Stimulated activated CD4-positive, alpha-beta T cell treated with anti-CD3 and anti-CD28 coated beads, Interleukin-4, amount 100 ng/mL, for 1 hour (primary cell): ENCODE results near the gene MICU1.
"Not testable (repeated sequence)": the region's sequence is repeated elsewhere in the genome, so short reads cannot be mapped to it uniquely, and the experiment has no call there.

ENCODE experiments used
- DNase-seq: peaks from one replicate; pipeline ENCODE4 v3.0.0-alpha.2; 2020

The MICU1 gene

DNA sequence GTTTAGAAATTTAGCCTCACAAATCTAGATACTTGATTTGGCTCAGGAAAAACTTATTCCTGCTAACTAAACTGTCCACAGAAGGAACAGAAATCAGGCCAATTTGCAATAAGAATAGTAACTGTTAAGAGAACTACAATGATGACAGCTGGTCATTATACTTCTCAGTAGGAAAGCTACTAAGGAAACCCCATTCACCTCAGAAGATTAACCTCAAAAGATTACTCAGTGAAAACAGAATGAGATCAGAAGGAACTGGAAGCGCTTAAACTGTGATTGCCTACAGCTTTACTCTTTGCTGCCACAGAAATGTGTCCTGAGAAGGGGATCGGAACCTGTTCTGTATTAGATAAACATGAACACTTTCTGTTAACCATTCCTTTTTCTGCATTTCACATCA, 246.8 kb downstream of the MICU1 start:
- DNase-seq: no peak

DNA sequence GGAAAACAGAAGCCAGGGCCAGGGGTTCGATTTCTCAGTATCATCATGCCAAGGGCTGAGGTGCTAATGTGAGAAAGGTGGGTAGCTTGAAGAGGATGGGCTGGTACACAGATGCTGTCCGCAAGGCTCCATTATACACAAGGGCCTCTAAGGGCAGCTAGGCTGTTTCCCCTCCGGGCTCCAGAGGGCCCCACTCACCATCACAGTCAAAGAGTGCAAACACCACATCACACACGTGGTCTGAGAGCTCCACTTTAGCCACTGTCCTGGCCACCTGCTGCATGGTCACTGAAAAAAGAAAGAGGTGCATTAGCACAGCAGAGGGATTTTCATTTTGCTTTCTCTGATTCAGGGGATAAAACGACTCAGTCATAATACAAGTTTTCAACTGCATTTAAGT, 250.3 kb downstream of the MICU1 start:
- no peak for DNase-seq

DNA sequence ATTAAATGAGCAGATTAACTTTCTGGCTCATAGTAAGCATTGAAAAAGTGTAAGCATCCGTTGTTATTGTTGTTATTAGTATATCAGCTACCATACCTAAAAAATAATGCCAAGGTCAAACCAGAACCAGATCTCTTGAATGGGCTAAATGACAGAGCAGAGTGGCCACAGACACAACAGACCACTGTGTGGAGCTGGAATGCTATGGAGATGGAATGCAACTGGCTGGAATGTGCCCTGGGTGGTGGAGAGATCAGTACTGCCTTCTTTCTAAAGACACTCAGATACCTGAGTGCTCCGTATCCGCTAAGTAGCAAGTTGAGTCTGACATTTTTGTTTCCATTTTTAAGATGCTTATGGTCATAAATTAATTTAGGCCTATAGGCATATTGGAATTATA, 250.7 kb downstream of the MICU1 start:
- no peak for DNase-seq

DNA sequence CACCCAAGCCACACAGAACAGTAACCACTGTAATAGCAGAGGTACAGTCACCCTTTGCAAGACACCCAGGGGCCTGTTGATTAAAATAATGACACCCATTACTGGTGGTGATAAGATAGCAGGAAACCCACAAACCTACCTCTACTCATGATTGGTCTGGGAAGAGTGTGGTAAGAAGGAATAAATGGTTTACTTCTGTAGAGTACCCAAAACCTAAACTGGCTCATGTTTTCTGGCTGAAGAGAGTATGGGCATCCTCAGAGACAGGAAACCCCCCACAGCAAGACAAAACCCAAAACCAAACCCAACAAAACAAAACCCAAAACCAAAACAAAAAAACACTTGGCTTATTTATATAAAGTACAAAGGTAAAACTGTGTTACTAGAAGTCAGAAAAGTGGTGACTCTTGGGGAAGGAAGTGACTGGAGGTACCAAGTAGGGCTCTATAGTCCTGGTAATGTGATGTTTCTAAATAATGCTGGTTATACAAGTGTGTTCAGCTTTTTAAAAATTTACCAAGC, 255.6 kb downstream of the MICU1 start:
- no peak for DNase-seq

DNA sequence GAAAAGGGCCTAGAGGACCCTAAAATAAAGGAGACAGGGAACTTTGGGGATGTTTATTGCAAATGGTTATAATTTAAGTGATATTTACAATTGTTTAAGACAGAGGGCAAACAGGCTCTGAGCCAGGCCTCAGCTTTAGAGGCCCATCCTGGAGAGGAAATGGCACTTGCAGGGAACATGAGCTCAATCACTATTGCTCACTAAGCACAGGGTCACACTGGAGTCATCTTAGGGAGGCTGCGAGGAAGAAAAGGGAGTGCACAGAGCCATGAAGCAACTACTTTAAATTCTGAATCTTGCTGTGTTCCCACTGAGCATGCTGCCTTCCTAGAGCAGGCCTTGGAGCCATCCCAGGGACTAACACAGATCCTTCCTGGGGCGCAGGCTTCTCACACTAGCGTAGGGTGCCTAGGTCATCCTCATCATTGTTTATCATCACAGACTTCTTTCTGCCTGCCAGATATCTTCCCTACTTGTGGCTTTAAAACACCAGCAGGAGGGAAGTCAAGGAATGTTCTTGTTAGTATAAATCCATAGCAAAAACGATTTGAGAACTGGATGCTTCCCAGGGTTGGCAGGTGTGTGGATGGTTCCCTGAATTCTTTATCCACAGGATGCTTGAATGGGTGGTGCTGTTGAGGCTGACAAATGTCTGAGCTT, 258.4 kb downstream of the MICU1 start:
- no peak for DNase-seq

DNA sequence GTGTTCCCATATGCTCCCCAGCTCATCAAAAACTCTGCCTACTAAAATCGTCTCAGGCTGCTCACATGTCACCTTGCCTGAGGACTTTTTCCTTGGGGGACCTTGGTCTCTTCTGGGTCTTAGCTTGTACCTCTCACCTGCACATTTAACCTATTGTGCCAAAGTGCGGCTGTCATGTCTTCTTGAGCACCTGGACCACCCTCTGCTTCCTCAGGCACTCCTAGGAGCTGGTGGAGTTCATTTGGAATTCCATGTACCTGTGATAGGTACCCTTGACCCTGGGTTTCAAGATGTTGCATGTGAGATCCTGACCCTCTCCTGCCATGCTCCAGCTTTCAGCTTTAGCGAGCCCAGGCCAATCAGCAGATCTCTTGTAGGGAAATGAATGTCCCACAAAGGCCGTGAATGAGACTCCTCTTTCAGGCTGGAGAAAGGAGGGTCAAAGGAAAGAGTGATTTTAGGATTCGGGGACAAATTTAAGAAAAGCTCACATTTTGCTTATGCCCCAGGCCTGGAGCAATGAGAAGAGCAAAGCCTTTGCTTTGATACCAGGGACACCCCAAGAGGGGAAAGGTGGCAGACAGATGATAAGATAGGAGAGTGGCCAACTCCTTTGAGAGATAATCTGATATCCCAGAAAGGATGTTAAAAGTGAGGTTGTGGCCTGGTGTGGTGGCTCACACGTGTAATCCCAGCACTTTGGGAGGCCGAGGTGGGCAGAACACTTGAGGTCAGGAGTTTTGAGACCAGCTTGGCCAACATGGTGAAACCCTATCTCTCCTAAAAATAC, 260.6 kb downstream of the MICU1 start:
- no peak for DNase-seq

DNA sequence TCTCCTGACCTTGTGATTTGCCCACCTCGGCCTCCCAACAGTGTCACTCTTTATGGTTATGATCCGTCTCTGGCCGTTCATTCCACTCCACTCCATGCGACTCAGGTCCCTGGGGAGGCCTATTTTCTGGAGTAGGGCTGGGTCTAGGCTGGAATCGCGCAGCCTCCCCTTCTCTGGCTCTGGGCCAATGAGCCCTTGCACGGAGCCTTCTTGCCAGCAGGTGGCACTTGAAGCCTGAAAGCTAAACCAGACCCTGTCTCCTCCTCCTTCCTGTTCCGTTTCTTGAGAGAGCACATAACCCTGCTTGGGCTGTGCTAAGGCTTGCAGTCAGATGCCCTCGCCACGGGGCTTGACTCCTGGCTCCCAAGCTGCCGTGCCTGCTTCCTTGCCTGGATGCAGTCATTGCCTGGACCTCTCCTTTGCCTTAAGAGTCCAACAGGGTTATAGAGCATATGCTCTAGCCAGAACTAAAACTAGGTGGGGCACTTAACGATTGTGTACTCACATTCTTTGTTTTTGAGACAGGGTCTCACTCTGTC, 261.6 kb downstream of the MICU1 start:
- DNase-seq: peak; percentile 81

DNA sequence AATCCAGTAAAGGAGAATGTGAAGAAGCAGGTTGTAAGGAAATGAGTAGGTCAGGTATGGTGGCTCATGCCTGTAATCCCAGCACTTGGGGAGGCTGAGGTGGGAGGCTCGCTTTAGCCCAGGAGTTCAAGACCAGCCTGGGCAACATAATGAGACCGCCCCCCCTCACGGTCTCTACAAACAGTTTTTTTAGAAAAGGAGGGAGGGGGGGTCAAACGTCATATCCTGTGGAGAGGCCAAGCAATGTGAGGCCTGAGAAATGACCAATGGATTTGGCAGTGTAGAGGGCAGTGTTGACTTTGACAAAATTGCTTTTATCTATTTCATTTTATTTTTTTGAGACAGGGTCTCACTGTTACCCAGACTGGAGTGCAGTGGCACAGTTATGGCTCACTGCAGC, 268.9 kb downstream of the MICU1 start:
- DNase-seq: no peak

DNA sequence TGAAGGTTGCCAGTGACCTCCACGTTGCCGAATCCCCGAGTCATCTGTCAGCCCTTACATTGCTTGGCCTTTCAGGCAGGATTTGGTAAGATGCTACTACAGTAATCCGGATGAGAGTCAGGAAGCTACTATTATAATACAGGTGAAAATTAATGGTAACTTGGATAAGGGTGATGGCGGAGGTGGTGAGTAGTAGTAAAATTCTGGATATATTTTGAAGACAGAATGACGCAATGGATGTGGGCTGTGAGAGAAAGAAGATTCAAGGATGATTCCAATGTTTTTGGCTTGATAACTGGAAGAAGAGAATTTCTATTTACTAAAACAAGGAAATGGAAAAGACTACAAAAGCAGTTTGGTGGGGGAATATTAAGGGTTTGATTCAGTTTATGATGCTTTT, 269.8 kb downstream of the MICU1 start:
- DNase-seq: no peak

DNA sequence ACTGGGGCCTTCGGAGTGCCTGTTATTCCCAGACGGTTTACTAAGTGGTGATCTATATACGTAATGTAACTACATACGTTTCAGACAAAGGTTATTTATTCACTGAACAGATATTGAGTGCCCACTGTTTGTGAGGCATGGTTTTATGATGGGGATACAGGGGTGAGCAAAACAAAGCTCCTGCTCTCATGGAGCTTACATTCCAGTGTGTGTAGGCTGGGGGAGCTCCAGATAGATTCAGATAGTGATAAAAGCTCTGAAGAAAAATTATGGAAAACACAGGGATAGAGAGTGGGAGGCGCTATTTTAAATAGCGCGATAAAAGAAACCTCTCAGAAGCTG, 270.7 kb downstream of the MICU1 start:
- no peak for DNase-seq

DNA sequence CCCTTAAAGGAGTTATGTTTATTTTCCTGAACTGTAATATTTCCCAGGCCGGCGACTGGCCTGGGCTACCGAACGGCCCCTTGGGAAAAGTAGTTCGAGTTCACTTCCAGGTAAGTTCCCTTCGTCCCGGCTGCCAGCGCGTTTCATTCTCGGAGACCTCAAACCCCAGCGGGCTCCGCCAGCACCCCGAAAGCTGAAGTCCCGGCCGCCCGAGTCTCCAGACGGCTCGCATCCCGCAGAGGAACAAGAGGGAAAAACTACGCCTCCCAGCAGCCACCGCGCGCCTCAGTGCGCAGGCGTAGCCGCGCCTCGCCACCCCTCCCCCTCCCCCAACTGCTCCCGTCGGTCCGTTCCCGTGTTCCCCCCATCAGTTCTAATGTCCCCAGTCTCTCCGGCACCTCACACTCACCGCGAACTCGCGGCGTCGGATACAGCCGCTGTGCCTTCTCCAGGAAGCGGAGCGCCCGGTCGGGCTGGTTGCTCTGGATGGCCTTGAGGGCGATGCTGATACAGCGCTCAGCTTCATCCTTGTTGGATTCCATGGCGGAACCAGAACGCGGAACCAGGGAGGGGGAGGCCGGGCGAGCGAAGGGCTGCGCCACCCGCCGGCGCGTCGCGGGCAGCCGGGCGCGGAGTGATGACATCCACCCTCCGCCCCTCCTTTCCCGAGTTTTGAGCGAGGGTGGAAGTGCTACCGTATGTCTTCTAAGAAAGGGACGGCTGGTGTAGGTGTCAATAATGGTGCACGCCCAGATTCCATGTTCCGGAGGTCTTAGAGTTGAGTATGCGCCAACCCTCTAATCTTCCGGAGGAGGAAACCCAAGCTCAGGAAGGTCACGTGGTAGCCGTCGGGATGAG, 271.3 kb downstream of the MICU1 start, which contains the start of gene DNAJB12:
TSS of gene DNAJB12 (minus strand) at position 564 of the 858 bp plus-strand sequence. CDS start at position 542, 22 bp downstream.
- DNase-seq: peak; percentile 89

DNA sequence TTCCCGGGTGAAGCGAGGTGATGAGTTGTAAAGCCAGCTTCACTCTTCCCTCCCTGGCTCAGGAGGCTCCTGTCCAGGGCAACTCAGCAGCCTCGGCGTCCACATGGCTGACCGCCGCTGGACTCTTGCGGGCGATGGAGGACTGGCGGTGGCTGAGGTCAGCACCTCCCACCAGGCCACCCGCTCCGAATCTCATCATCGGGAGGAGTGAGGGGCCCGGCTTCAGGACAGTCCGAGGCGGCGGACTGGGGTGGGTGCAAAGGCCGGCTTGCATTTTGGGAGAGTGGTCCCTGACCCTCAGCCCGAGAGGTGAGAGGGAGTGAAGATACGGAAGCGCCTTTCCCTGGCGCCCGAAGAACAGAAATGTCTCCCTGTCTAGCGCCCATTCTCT, 271.9 kb downstream of the MICU1 start:
- no peak for DNase-seq

DNA sequence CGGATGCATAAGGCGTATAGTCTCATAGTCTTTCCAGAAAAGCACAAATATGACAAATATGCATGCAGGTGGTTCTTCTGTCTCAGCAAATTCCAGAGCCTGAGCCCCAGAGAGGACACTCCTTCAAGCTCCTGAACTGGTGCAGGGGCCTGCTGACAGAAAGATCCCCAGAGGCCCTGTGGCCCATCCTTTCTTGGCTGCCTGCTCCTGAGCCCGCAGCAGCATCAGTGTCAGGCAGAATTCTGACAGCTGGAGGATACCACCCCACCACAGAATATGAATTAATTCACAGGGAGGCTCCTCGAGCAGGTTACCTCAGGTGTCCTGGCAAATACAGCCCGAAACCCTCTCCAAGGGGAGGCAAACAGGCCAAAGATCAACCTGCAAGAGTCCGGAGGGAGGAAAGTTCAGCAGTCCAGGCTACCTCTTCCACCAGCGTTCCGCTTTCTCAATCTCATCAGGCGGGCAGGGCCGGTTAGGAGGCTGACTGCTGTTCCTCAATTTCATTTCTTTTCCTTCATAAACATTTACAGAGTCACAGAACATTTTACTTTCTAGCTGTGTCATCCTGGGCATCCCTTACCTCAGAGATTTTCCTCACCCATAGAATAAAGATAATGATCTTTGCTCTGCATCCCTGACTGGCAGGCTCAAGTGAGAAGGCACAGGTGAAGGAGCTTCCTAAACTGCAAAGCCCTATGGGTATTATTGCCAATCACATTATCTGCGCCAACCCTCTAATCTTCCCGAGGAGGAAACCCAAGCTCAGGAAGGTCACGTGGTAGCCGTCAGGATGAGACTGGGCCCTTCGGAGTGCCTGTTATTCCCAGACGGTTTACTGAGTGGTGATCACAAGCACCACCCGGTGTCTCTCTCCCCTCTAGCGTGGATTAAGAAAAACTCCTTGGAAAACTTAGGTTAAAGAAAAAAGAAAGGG, 272.6 kb downstream of the MICU1 start:
- DNase-seq: no peak

DNA sequence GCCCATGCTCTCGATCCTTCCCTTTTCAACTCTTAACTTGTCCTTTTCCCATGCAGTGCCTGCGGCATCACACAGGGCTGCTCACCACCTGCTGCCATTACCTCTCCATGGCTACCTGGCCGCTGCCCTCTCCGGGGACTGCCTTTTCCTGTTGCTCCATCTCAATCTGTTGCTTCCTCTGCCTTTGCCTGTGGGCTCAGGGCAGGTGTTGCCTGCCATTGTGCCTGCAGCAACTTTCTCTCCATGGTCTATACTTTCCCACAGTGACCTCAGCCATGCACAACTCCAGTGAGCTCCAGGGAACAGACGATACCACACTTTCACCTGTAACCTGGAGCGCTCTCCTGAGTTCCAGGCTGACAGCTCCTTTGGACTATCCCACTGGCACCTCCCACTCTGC, 274.4 kb downstream of the MICU1 start:
- DNase-seq: no peak

DNA sequence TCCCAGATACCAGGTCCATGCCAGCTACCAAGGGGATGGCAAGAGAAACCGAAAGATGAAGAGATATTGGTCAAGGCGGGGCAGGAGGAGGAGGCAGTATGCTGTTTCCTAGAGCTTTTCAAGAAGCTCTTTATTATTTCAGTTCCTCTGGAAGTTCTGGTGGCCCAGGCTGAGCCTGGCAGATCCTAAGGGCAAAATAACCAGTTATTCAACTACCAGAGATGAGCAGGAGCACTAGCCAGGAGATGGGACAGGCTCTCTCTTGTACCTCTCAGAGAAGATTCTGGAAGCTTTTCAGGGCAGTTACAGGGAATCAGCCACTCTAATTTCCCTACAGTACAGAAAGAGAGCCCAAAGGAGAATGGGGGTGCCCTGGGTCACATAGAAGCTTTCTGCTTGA, 276.4 kb downstream of the MICU1 start:
- DNase-seq: no peak

DNA sequence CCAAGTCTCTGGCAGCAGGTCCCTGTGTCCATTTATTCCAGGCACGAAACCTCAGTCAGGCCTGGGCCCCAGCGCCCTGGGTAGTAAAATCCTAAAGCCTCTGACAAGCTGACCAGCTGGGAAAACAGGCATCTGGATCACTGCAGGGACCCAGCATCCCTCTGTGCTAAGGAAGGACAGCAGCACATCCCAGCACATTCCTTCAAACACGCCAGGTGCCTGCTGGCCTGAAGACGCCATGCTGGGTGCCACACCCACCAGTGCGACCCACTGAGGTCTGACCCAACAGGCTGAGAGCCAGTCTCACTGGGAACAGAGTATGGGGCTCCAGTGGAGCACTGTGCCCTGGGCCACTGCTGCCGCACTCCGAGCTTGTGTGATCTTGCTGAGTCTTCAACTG, 277.6 kb downstream of the MICU1 start:
- DNase-seq: no peak

DNA sequence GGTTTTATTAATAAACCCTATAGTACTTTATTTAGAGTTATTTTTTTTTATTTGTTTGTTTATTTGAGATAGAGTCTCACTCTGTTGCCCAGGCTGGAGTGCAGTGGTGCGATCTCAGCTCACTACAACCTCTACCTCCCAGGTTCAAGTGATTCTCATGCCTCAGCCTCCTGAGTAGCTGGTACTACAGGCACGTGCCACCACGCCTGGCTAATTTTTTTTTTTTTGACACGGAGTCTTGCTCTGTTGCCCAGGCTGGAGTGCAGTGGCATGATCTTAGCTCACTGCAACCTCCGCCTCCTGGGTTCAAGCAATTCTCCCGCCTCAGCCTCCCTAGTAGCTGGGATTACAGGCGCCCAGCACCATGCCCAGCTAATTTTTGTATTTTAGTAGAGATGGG, 279.8 kb downstream of the MICU1 start:
- not testable (repeated sequence) for DNase-seq

DNA sequence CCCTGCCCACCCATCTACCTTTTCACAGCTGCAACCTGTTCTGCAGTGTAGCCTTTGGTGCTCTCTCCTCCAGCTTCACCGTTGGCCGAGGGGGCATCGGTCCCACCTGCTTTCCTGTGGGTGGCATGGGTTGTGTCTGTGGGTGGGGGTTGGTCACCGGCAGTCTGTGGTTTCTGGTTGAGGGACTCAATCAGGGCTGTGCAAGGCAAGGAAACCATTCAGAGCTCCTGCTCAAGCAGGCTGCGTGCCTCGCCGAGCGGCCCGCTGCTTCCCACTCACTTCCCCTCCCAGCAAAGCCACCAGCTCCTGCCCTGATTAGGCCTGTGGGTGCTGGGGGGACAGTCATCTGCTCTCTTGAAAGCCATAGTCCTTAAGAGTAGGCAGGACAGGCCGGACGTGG, 280.9 kb downstream of the MICU1 start:
- no peak for DNase-seq

DNA sequence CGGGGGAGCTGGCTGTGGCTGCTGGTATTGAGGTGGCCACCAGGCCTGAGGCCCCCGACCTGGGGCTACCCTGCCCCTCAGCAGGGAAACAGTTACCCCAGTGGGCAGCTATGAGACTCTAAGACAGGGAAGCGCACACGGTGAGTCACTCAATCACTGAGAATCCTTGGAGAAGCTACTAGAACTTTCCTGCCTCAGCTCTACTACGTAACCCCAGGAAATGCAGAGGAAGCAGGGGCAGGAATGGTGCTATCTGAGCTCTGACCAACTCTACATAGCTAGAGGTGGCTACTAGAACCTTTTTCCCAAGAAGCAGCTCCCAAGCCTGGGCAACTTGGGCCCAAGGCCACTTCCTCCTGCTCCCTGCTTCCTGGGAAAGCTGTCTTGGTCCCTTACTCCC, 283.0 kb downstream of the MICU1 start:
- no peak for DNase-seq

DNA sequence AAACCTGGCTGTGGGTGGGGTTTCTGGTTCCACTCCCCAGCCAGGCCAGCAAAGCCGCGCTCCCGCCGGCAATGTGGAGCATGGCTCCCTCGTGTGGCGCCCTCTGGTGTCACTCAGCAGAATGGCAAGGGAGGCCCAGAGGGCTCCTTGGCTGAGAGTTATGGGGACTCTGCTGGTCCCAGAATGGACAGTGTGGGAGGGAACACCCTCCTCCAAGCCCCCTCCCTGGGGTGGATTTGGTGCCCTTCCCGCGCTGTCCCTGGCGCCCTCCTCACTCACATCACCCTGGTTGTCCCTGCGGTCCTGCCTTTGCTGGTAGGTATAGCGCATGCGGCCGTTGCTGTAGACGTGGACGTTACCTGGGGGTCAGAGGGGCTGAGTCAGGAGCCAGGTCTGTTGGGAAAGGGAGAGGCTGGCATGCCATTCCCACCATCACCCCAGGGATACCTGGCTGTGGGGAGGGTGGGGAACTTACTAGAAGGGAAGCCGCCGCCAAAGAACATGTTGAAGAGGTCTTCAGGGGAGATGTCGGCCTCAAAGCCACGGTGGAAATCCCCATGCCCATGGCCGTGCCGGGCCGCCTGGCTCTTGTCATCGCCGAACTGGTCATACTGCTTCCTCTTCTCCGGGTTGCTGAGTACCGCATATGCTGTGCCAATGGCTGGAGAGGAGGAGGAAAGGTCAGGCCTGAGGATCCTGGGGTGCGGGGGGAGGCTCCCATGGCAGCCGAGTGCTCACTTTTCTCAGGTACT, 285.2 kb downstream of the MICU1 start:
- peak; percentile 79 for DNase-seq

DNA sequence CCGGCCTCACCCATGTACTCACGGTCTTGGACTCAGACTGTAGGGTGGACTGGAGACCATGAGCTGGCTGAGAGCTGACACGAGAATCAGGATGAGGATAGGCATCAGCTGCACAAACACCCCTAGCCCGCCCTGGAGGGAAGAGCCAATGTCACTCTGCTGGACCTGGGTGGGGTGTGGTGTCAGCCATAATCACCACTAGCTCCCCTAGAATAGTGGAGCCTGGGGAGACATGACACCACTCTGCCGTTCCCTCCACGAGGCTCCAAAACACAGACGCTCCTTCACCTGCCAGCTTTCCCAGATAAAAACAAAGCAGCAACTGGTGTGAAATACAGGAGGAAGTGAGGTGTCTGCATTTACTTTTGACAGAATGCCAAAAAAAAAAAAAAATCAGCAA, 287.7 kb downstream of the MICU1 start:
- no peak for DNase-seq
